HepG2 (cell line): ENCODE data around the gene GPR4. TPM values are rescaled to one million over a fixed set of nuclear protein-coding genes. Genes with fewer than 3 reads are reported as not detected.

Experiments
- ATAC-seq: fragments of 200-7000 bp; cut with Tn5 transposase; 3 replicates; pipeline ENCODE4 v1.9.1; 2020; ENCODE audit warnings: mild to moderate bottlenecking, moderate library complexity
- BruUV-seq: library from RNA; stranded (reverse); fragments of 400-500 nt; replicated peaks from 2 replicates; lab custom pipeline; 2021; lab: Mats Ljungman, UMichigan
- CTCF ChIA-PET: fragments of 300-600 bp; formaldehyde crosslinking; extraction: SDS; loops from one replicate; lab custom pipeline; 2021; ENCODE audit warnings: low total read pairs, inconsistent platforms, low intra/inter-chr PET ratio; lab: Yijun Ruan, JAX
- POLR2A ChIA-PET: fragments of 350-600 bp; sonication (Branson Sonifier 250); formaldehyde crosslinking; loops from one replicate; lab custom pipeline; 2020; ENCODE audit warnings: antibody characterized with exemption, inconsistent platforms; lab: Yijun Ruan, JAX
- DNase-seq: peaks from one replicate; pipeline ENCODE4 v3.0.0-alpha.2; 2015; ENCODE audit warnings: low spot score
- FAIRE-seq: peaks from 3 replicates; lab custom pipeline; 2011; peaks lifted over from hg19 to GRCh38; lab: Jason Lieb, UNC
- H2AFZ ChIP-seq: one replicate; pipeline ENCODE4 v1.6.1; 2011; ENCODE audit warnings: low read length, inconsistent platforms
- H3K27ac ChIP-seq: fragments of 300-600 bp; 3 replicates; pipeline ENCODE4 v1.8.0; 2011; ENCODE audit warnings: mixed run types, mild to moderate bottlenecking, mixed read lengths, low read length, inconsistent platforms; ENCODE audit not compliant: insufficient read depth; ENCODE audit errors: extremely low read length
- H3K27me3 ChIP-seq, 2 experiments: fragments of 200-600 bp in 1 of 2; 2 replicates in 1 of 2; 3 replicates in 1 of 2; pipeline versions ENCODE4 v1.6.0 to v1.8.0; 2011; ENCODE audit warnings: low read length in 2 of 2, mild to moderate bottlenecking in 2 of 2, moderate library complexity in 2 of 2, inconsistent platforms in 1 of 2; ENCODE audit not compliant: insufficient read depth in 2 of 2, control insufficient read depth in 1 of 2
- H3K36me3 ChIP-seq, 2 experiments: fragments of 200-600 bp in 1 of 2; replicated peaks in 1 of 2; 2 replicates in 1 of 2; 3 replicates in 1 of 2; pipeline versions ENCODE4 v1.5.1 to v1.8.0; 2011; ENCODE audit warnings: low read length in 2 of 2, inconsistent platforms in 1 of 2; ENCODE audit not compliant: insufficient read depth in 2 of 2, control insufficient read depth in 1 of 2
- H3K4me1 ChIP-seq: 2 replicates; pipeline ENCODE4 v1.5.1; 2012; ENCODE audit warnings: low read length, inconsistent platforms; ENCODE audit not compliant: insufficient read depth
- H3K4me2 ChIP-seq: 2 replicates; pipeline ENCODE4 v1.6.0; 2011; ENCODE audit warnings: low read depth, low read length, inconsistent platforms
- H3K4me3 ChIP-seq, 3 experiments: fragments of 200-600 bp in 1 of 3; sonication (generic), shearing (Covaris generic) in 1 of 3; replicated peaks in 1 of 3; 2 replicates each; pipeline ENCODE4 v1.5.1; 2011 to 2016; ENCODE audit warnings: low read length in 3 of 3, inconsistent platforms in 2 of 3, low read depth in 2 of 3, mild to moderate bottlenecking in 2 of 3, control low read depth in 1 of 3, mixed read lengths in 1 of 3; ENCODE audit not compliant: insufficient read depth in 1 of 3
- H3K79me2 ChIP-seq: one replicate; pipeline ENCODE4 v1.6.1; 2011; ENCODE audit warnings: low read length, inconsistent platforms; ENCODE audit not compliant: insufficient read depth
- H3K9ac ChIP-seq: 2 replicates; pipeline ENCODE4 v1.6.0; 2011; ENCODE audit warnings: mild to moderate bottlenecking, low read depth, low read length, inconsistent platforms; ENCODE audit not compliant: insufficient read depth
- H3K9me3 ChIP-seq: 2 replicates; pipeline ENCODE4 v1.5.1; 2012; ENCODE audit warnings: mild to moderate bottlenecking, low read length
- H4K20me1 ChIP-seq: 2 replicates; pipeline ENCODE4 v1.6.0; 2011; ENCODE audit warnings: inconsistent platforms, mild to moderate bottlenecking, low read length, moderate library complexity; ENCODE audit not compliant: insufficient read depth
- ARNTL ChIP-seq: sonication (generic); formaldehyde crosslinking; IDR thresholded peaks from 2 replicates; pipeline ENCODE4 v1.4.0; 2020; ENCODE audit warnings: mild to moderate bottlenecking, missing genetic modification reagents
- CREB1 ChIP-seq, 2 experiments: fragments of 450-650 bp in 1 of 2; IDR thresholded peaks; 2 replicates each; pipeline ENCODE4 v1.6.1; 2016 to 2017; ENCODE audit warnings: control low read depth in 1 of 2, mild to moderate bottlenecking in 1 of 2, missing compliant biosample characterization in 1 of 2, missing genetic modification characterization in 1 of 2
- KLF6 ChIP-seq: IDR thresholded peaks from 2 replicates; pipeline ENCODE4 v1.8.0; 2016; ENCODE audit warnings: missing biosample characterization, missing genetic modification reagents
- NR2F1 ChIP-seq, 2 experiments: fragments of 450-650 bp in 1 of 2; formaldehyde crosslinking in 1 of 2; IDR thresholded peaks; 2 replicates each; pipeline versions ENCODE4 v1.5.0 to v1.6.1; 2016 to 2020; ENCODE audit warnings: mild to moderate bottlenecking in 1 of 2, missing compliant biosample characterization in 1 of 2, missing genetic modification reagents in 1 of 2, moderate library complexity in 1 of 2
- ZNF768 ChIP-seq: sonication (generic); formaldehyde crosslinking; IDR thresholded peaks from 2 replicates; pipeline ENCODE4 v1.4.0; 2020; ENCODE audit warnings: missing genetic modification reagents
- ZSCAN12 ChIP-seq: sonication (generic); formaldehyde crosslinking; IDR thresholded peaks from 2 replicates; pipeline ENCODE4 v1.9.0; 2021; ENCODE audit warnings: mild to moderate bottlenecking, missing genetic modification reagents
- WGBS: methylation state at CpG from one replicate; pipeline ENCODE4 v1.1.6; 2017; ENCODE audit warnings: low lambda C conversion rate; 5-methylcytosine and 5-hydroxymethylcytosine counted together
- in situ Hi-C: cut with HindIII; loops from 2 replicates; pipeline ENCODE4 v1.10.0; 2017; ENCODE audit warnings: low pct_unique_long_range_greater_than_20kb; ENCODE audit not compliant: extremely low pct_ligation_motif_present
- intact Hi-C: fragments of 100-400 bp; cut with micrococcal nuclease; formaldehyde crosslinking; loops from one replicate; pipeline ENCODE4 v1.10.0; 2022; ENCODE audit not compliant: unreplicated experiment
- polyA plus RNA-seq, 8 experiments: library from polyadenylated mRNA; depleted of rRNA in 3 of 8; stranded (reverse) in 7 of 8; unstranded in 1 of 8; fragments of >200 nt; fragmentation: Illumina TruSeq in 4 of 8; extraction: Trizol in 4 of 8; gene quantifications; 2 replicates each; pipeline versions ENCODE4 v1.2.1 to v1.2.3, GENCODE V29; 2011 to 2016; ENCODE audit warnings: low read depth in 4 of 8, missing spikeins in 1 of 8, mixed read lengths in 1 of 8; ENCODE audit not compliant: insufficient read depth in 1 of 8
- total RNA-seq, 5 experiments: library from RNA; depleted of rRNA; stranded (reverse); fragments of >200 nt; fragmentation: Illumina TruSeq; extraction: Trizol; gene quantifications; 2 replicates each; pipeline ENCODE4 v1.2.3, GENCODE V29; 2016; ENCODE audit warnings: low read depth in 1 of 5

GPR4 gene
- total and polyA plus RNA-seq, 2 of the 13 experiments (the other 11 are each of a cell fraction or from before 2014, with no cell fraction given), result 0.15 TPM; not detected in 1

- BruUV-seq, result no TSS peak
- DNase-seq (no peak), FAIRE-seq (no peak), ATAC-seq (no peak)
- ChIA-PET CTCF (no interaction called here), POLR2A (no interaction called here)
- in situ Hi-C loops, result loop anchor here (5.0 kb wide), 1 partner anchor 49 kb away; no protein-coding TSS in a partner anchor
- no peak overlapping the region for H2AFZ ChIP-seq
- peaks cover 2 to 21% of the 10 kb centered on the region in 2 experiments; a peak in 4 of 5 replicates for H3K27me3 ChIP-seq
- no peaks in the 10 kb centered on the region for H4K20me1 ChIP-seq
- no peak overlapping the region for H3K27ac ChIP-seq
- H3K9ac ChIP-seq, result no peak overlapping the region
- TF ChIP-seq CREB1 (IDR thresholded peaks at IDR 0.05) (no peak), CREB1 (CRISPR knock-in tag; IDR thresholded peaks at IDR 0.05) (no peak), ZNF768 (CRISPR knock-in tag) (peak; percentile 92), NR2F1 (CRISPR knock-in tag; IDR thresholded peaks at IDR 0.05) (no peak), ARNTL (CRISPR knock-in tag) (no peak)
- no peaks in the 10 kb centered on the region for H3K36me3 ChIP-seq
- no peaks in the 10 kb centered on the region for H3K9me3 ChIP-seq
- no peaks in the 10 kb centered on the region for H3K79me2 ChIP-seq
- H3K4me1 ChIP-seq, result peaks cover 14% of the 10 kb centered on the region
- intact Hi-C loops, result no loop called here
- H3K4me2 ChIP-seq, result no peak overlapping the region
- WGBS, result 5% methylated on average over 1 of the region's 1 CpG
- no peak overlapping the region for H3K4me3 ChIP-seq
Observed at GRCh38 chr19:45593520-45593919, 8.5 kb downstream of the GPR4 start.

DNA sequence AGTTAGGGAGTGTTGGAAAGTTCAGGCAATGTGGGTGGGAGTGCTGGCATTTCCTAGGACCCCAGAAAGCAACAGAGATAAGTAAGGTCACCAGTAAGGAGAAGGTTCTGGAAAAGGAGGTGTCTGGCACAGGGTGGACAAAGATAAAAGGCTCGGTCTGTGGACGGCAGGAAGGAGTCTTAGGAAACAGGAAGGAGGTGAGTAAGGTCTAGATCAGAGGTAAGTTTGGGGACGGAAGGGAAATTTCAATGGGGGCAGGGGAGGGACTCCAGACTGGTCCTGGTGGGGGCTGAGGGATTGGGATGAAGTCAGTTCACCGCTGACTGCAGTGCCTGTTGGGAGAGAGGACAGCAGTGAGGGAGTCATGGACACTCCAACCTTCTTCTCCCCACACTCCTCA, 9.6 kb downstream of the GPR4 start:
- no peak overlapping the region for H3K27ac ChIP-seq
- DNase-seq, result no peak
- 14% methylated on average over 4 of the region's 4 CpGs for WGBS
- BruUV-seq, result no TSS peak
- ChIA-PET POLR2A (no interaction called here), CTCF (interaction anchor here (2.6 to 3.4 kb wide), 2 partner anchors 50 to 89 kb away, joined by 15 to 29 read pairs; no protein-coding TSS in a partner anchor)
- no peaks in the 10 kb centered on the region for H4K20me1 ChIP-seq
- in situ Hi-C loops, result loop anchor here (5.0 kb wide), 1 partner anchor 50 kb away; no protein-coding TSS in a partner anchor
- H3K36me3 ChIP-seq, result no peaks in the 10 kb centered on the region
- H3K4me1 ChIP-seq, result peaks cover 26% of the 10 kb centered on the region
- H3K4me3 ChIP-seq, result no peak overlapping the region
- TF ChIP-seq ZSCAN12 (CRISPR knock-in tag) (no peak), KLF6 (CRISPR knock-in tag) (no peak), CREB1 (IDR thresholded peaks at IDR 0.05) (no peak), CREB1 (CRISPR knock-in tag; IDR thresholded peaks at IDR 0.05) (no peak)
- no peaks in the 10 kb centered on the region for H3K79me2 ChIP-seq
- no peak overlapping the region for H2AFZ ChIP-seq
- H3K27me3 ChIP-seq, result peaks cover 0 to 9% of the 10 kb centered on the region in 2 experiments; a peak in 3 of 5 replicates
- FAIRE-seq, result no peak
- H3K9ac ChIP-seq, result no peak overlapping the region
- ATAC-seq, result no peak
- H3K4me2 ChIP-seq, result no peak overlapping the region
- intact Hi-C loops, result no loop called here
- H3K9me3 ChIP-seq, result no peaks in the 10 kb centered on the region
